H7 (cell line): ENCODE measurements around the gene IMP3. TPM values are rescaled to one million over a fixed set of nuclear protein-coding genes. Genes with fewer than 3 reads are reported as not detected.
"Not testable (repeated sequence)": the region's sequence is repeated elsewhere in the genome, so short reads cannot be mapped to it uniquely, and the experiment has no call there.

Source experiments
- DNase-seq: peaks from one replicate; pipeline ENCODE4 v3.0.0; 2012
- H3K27me3 ChIP-seq: 2 replicates; pipeline ENCODE4 v1.6.0; 2011; ENCODE audit warnings: mild to moderate bottlenecking, low read length; ENCODE audit not compliant: control insufficient read depth, insufficient read depth
- H3K36me3 ChIP-seq: replicated peaks from 2 replicates; pipeline ENCODE4 v1.5.1; 2011; ENCODE audit warnings: low read length; ENCODE audit not compliant: control insufficient read depth, insufficient read depth
- H3K4me3 ChIP-seq: 2 replicates; pipeline ENCODE4 v1.5.1; 2011; ENCODE audit warnings: low read depth, mild to moderate bottlenecking, control low read depth, low read length, moderate library complexity; ENCODE audit not compliant: insufficient read depth
- total RNA-seq: library from RNA; depleted of rRNA; stranded (reverse); fragments of >200 nt; shearing (Covaris generic); gene quantifications from 2 replicates; pipeline ENCODE4 v1.2.3, GENCODE V29; 2014; rRNA removed

IMP3 gene
- total RNA-seq, result 132 and 168 TPM in 2 replicates

GRCh38 chr15:75639709-75640482 is at the start of gene IMP3:
IMP3 (minus strand) TSS chr15:75640224; CDS start chr15:75640168, 56 bp downstream.
- H3K27me3 ChIP-seq, result no peaks in the 10 kb centered on the region
- DNase-seq, result peak; percentile 99
- no peaks in the 10 kb centered on the region for H3K36me3 ChIP-seq
- H3K4me3 ChIP-seq, result peak within 1 kb of the TSS; percentile 100

GRCh38 chr15:75689429-75689828 is 49.4 kb upstream of the IMP3 start:
- H3K4me3 ChIP-seq, DNase-seq, H3K27me3 ChIP-seq, H3K36me3 ChIP-seq: not testable (repeated sequence)

- H3K4me3 ChIP-seq, result no peak overlapping the region
- H3K27me3 ChIP-seq, result no peaks in the 10 kb centered on the region
- H3K36me3 ChIP-seq, result no peaks in the 10 kb centered on the region
- no peak for DNase-seq
Observed at GRCh38 chr15:75688831-75689230, 48.8 kb upstream of the IMP3 start.

DNA sequence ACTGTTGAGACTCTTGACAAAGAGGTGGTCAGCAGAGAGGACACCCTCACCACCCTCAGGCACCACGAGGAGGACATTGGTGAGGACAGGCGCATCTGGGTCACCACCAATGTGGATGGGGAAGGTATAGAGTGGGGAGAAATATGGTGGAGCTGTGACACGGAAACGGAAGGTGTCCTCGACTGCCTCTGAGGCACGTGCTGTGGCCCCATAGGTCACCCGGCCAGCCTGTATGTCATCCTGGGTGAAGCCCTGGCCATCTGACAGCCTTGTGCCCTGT is 48.2 kb upstream of the IMP3 start:
- DNase-seq, result no peak
- no peak overlapping the region for H3K4me3 ChIP-seq
- no peaks in the 10 kb centered on the region for H3K36me3 ChIP-seq

DNA sequence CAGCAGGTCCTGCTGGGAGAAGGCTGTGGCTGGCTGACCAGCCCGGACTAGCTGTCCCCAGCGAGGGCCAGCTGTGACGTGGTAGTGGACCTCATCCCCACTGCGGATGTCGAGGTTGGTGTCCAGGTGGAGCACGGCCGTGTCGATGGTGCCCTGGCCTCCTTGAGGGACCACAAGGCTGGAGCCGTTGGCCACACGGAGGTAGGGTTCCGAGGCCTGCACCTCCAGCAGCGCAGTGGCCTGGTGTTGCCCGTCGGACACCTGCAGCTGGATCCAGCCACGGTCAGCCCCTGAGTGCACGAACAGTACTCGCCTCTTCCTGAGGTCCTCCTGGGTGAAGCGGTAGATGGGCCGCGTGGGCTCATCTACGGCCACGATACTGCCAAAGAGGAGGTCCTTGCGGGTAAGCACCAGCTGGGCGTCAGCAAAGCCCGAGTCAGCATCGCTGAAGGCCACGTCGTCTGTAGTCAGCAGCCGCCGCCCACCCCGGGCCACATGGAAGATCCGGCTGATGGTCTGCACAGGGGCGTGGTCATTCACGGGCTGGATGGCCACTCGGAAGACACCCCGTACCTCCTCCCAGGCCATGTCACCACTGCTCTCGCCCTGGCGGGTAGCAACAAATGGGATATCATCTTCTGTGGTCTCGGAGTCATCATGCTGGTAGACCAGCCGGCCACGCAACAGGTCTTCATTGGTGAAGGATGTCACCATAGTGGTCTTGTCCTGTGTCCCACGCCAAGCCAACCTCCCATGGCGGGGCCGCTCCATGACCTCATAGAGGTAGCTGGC is 47.7 kb upstream of the IMP3 start:
- DNase-seq, result no peak
- no peaks in the 10 kb centered on the region for H3K27me3 ChIP-seq
- H3K4me3 ChIP-seq, result no peak overlapping the region
- H3K36me3 ChIP-seq, result no peaks in the 10 kb centered on the region

More for the DNA sequence above, 48.2 kb upstream of the IMP3 start:
- no peaks in the 10 kb centered on the region for H3K27me3 ChIP-seq

- H3K27me3 ChIP-seq, H3K36me3 ChIP-seq, H3K4me3 ChIP-seq: not testable (repeated sequence)
- peak; percentile 94 for DNase-seq
Observed at GRCh38 chr15:75686212-75686642, 46.2 kb upstream of the IMP3 start.

GRCh38 chr15:75685195-75685594 is 45.2 kb upstream of the IMP3 start:
- Histone ChIP-seq H3K4me3 (no peak overlapping the region), H3K36me3 (no peaks in the 10 kb centered on the region), H3K27me3 (no peaks in the 10 kb centered on the region)
- no peak for DNase-seq

DNA sequence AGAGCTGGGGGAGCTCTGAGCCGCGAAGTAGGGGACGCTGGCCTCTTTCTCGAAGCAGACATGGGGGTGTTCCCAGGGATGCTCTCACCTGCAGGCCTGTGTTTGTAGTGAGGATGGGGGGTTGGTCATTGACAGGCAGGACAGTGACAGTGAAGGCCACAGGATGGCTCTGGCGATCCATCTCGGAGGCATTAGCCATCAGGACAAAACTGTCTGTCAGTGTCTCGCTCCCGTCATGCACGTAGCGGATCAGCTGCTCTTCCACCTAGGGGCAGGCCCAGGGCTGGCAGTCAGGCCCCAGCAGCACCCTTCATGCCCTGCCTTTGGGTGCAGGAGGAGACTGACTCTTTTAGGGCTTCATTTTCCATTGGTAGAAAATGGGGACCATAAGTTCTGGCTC is 44.6 kb upstream of the IMP3 start:
- Histone ChIP-seq H3K4me3 (no peak overlapping the region), H3K27me3 (no peaks in the 10 kb centered on the region), H3K36me3 (no peaks in the 10 kb centered on the region)
- DNase-seq, result no peak

DNA sequence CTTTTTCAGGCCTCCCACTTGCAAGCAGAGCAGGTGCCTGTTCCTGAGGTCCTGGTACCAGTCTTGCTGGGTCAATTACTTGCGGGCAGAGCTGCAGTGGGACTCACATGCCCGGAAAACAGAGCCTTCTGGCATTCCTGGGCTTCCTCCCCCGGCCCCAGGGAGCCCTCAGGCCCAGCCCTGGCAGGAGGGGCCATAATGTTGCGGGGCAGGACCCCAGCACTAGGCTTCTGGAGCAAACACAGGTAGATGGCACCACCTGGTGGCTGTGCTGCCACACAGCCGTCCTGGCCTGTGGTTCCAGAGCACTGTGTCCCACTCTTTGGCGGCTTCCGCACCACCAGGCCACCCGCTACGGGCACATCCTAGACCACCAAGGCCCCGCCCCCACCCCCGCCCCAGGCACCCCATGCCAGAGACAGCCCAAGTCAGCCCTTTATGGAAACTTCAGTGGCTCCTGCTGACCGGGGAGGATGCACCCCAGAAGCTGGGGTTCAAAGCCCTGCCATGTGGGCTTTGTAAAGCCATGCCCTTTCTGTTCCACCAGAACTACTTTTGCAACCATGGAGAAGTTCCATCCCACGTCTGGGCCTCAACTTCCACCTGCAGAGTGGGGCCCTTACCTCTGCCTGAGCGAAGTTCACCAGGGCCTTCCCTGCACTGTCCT is 43.8 kb upstream of the IMP3 start:
- H3K36me3 ChIP-seq, H3K27me3 ChIP-seq, H3K4me3 ChIP-seq: not testable (repeated sequence)
- DNase-seq, result peak; percentile 98

- Histone ChIP-seq H3K36me3 (no peaks in the 10 kb centered on the region), H3K27me3 (no peaks in the 10 kb centered on the region), H3K4me3 (no peak overlapping the region)
- no peak for DNase-seq
Observed at GRCh38 chr15:75682181-75683135, 42.4 kb upstream of the IMP3 start.

- Histone ChIP-seq H3K4me3 (no peak overlapping the region), H3K36me3 (no peaks in the 10 kb centered on the region), H3K27me3 (no peaks in the 10 kb centered on the region)
- DNase-seq, result peak; percentile 90
Observed at GRCh38 chr15:75680007-75680789, 40.2 kb upstream of the IMP3 start.

DNA sequence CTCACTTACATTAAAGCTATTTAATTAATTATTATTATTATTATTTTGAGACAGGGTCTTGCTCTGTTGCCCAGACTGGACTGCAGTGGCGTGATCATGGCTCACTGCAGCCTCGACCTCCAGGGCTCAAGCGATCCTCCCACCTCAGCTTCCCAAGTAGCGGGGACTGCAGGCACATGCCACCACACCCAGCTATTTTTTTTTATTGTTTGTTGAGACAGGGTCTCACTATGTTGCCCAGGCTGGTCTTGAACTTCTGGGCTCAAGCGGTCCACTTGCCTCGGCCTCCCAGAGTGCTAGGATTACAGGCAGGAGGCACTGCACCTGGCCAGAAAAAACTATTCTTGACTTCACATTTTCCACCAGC is 38.3 kb upstream of the IMP3 start:
- DNase-seq, H3K36me3 ChIP-seq, H3K4me3 ChIP-seq, H3K27me3 ChIP-seq: not testable (repeated sequence)

DNA sequence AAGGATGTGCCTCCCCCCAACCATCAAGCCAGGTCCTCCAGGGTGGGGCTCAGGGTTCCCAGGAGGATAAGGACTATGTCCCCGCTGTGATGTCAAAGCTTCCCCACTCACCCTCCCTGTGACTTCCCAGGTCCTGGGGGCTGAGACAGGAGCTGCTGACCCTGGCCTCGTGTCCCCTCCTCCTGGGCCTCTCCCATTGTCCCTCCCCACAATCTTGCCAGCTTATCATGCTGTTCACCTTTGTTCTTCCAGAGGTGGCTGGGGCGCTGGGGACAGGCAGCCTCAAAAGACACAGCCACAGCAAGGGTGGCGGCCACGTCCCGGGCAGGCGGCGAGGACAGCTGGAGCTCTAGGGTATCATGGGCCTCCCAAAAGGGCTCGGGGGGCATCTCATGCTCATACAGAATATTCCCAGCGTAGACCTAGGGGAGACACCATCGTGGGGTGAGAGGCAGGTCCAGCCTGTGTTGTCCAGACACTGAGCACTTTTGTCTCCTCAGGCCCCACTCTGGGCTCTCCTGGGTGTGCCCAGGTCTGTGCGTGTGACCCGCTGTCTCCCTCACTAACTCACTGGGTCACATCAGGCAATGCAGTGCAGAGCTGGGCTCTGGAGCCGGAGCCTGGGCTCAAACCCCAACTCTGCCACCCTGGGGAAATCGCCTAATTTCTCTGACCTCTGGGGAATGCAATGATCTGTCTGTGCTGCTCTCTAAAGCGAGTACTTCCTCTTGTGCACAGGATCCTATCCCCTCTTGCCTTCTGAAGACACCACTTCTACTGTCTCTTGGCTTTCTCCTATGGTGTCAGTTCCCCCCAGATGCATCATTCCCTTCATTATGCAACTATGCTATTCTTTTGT is 37.7 kb upstream of the IMP3 start:
- Histone ChIP-seq H3K36me3 (no peaks in the 10 kb centered on the region), H3K27me3 (no peaks in the 10 kb centered on the region)
- DNase-seq, result no peak

More for the DNA sequence above, 37.7 kb upstream of the IMP3 start:
- no peak overlapping the region for H3K4me3 ChIP-seq
